Uterus (tissue), 2 donors: ENCODE measurements around the gene CFAP97D1.

Experiments
- CTCF ChIP-seq, 4 experiments: fragments of 200-600 bp in 2 of 4; fragments of 450-650 bp in 2 of 4; sonication (generic) in 2 of 4; IDR thresholded peaks; one replicate each; pipeline ENCODE4 v1.5.1; 2016 to 2019; ENCODE audit warnings: antibody characterized with exemption in 4 of 4, mild to moderate bottlenecking in 2 of 4, moderate library complexity in 1 of 4
- POLR2A ChIP-seq, 2 donors: fragments of 450-650 bp; IDR thresholded peaks; one replicate each; pipeline ENCODE4 v1.6.1; 2016; ENCODE audit warnings: antibody characterized with exemption in 2 of 2, mild to moderate bottlenecking in 1 of 2, moderate library complexity in 1 of 2

- no peak for TF ChIP-seq CTCF (IDR thresholded peaks at IDR 0.05)
- no peak for TF ChIP-seq POLR2A (IDR thresholded peaks at IDR 0.05)
These were observed 30.1 kb upstream of the CFAP97D1 start for GRCh38 chr17:43750153-43750552.
